ENCODE data around the gene IL17RC.
"Not testable (repeated sequence)": the region's sequence is repeated elsewhere in the genome, so short reads cannot be mapped to it uniquely, and the experiment has no call there.

The IL17RC gene

DNA sequence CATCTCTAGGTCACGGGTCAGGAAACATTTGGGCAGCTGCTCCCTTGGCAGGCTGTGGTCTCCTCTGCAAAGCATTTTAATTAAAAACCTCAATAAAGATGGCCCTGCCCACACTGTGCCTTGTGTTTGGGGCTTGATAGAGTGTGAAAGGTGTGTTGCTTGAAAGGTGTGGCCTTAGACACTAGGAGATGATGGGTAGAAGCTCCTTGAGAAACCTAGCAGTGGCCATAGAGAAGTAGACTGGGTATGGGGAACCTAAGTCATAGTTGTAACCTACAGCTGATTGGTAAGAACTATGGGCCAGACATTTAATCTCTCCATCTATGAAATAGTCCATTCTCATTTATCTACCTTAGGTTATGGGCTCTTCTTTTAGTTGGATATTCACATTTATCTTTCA is 23.2 kb upstream of the IL17RC start:
- DNase-seq, result no peak

DNA sequence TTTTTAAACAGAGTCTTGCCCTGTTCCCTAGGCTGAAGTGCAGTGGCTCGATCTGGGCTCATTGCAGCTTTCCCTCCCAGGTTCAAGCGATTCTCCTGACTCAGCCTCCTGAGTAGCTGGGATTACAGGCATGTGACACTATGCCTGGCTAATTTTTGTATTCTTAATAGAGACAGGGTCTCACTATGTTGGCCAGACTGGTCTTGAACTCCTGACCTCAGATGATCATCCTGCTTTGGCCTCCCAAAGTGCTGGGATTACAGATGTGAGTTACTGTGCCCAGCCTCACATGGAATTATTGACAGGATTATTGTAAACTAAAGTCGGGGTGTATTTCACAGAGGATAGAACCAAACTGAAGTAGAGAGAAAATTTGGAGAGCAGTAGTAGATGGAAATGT is 21.2 kb upstream of the IL17RC start:
- DNase-seq, result not testable (repeated sequence)

DNA sequence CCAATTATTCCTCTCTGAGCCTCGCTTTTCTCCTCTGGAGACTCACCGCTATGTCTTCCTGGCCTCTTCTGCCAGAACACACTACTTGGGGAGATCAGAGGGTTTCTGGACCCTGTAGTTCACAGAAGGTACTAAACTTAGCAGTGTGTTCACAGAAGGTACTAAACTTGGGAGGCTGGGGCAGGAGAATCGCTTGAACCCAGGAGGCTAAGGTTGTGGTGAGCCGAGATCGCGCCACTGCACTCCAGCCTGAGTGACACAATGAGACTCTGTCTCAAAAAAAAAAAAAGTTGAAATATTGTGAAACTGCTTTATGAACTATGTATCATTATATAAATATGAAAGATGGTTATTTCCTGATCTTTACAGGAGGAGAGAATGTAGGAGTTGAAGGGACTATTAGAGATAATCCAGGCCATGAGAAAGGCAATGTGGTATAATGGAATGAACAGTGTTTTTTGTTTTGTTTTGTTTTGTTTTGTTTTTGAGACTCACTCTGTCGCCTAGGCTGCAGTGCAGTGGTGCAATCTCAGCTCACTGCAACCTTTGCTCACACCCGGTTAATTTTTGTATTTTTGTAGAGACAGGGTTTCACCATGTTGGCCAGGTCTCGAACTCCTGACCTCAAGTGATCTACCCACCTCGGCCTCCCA is 20.0 kb upstream of the IL17RC start:
- DNase-seq, result not testable (repeated sequence)

DNA sequence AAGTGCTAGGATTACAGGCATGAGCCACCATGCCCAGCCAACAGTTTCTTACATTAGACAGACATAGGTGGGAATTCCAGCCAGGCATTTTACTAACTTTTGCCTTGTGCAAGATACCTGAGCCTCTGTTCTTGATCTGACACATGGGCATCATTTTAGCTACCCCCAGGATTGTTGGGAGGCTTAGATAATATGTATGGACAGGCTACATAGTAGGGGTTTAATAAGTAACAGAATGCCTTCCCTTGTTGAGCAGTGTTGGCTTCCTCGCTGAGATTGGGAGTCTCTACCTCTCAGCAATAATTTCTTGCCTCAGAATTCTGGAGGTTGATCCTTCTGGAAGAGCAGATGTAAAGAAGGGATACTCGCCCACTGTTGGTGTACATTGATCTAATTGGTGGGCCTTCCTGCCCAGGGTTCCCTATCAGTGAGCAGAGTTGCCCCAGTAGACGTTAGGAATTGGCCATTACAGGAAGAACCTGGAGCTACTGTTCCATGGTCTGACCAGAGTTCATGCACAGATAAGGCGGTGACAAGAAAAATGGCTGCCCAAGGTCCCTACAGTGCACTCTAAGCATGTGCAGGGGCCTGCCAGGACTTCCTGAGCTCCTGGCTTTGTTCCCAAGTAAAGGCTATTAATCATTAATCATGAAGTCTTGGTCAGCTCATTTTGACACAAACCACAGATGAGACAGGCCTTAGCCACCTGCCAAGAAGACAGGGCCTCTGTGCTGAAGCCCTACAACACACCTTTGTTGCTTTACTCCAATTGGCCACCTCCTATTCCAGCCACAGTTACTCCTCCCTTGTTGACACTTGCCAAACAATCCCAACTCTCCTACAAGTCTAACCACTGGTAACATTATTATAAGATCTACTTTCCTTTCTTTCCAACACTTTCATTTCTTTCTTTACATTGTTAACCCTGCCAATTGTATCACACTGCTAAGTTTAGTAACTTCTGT is 19.2 kb upstream of the IL17RC start:
- DNase-seq, result no peak

DNA sequence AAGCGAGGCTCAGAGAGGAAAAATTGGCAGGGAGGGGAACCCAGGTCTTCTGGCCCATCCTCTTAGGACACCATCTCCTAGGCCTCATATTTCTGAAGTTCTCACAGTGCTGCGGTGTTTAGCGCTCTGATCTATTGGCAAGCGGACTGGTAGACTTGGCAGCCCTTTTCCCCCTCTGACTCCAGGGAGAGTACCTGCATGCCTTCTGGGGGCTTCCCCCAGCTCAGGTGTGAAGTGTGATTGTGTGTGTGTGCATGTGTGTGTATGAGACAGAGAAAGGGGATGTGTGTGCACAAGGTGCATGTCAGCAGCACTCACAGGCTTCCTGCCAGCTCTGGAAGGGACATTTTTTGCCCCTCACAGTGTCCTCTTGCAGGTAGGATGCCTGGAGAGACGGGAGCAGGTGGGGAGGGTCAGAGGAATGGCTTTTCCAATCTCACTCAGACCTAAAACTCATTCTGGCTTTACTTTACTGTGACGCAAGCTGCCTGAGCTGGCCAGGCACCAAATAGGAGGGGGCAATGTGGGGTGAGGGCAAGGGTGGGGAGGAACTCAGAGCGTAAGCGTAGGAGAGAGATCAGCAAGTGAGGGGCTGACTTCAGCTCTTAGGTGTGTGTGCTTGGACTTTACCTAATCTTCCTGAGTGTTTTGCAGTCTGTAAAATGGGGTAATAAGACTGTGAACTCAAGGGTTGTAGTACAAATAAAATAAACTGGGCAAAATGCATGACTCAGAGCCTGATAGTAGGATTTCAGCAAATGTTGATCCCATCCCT is 18.2 kb upstream of the IL17RC start:
- DNase-seq, result no peak

DNA sequence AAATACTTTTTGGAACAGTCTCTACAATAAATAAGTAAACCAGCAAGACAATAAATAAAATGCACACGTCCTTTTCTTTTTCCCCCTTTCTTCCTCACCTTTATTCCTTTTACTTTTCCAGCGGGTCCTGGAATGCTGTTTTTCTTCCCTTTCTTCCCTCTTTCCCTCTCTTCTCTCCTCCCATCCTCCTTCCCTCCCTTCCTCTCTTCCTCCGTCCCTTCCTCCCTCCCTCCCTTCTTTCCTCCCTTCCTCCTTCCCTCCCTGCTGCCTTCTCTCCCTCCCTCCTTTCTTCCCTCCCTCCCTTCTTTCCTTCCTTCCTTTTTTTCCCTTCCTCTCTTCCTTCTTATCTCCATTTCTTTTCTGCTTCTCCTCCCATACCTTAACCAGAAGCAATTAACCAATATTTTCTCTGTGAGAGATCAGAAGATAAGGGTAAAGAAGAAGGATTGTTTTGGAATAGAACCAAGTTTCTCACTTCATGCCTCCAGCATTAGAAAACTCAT is 17.6 kb upstream of the IL17RC start:
- DNase-seq, result no peak

DNA sequence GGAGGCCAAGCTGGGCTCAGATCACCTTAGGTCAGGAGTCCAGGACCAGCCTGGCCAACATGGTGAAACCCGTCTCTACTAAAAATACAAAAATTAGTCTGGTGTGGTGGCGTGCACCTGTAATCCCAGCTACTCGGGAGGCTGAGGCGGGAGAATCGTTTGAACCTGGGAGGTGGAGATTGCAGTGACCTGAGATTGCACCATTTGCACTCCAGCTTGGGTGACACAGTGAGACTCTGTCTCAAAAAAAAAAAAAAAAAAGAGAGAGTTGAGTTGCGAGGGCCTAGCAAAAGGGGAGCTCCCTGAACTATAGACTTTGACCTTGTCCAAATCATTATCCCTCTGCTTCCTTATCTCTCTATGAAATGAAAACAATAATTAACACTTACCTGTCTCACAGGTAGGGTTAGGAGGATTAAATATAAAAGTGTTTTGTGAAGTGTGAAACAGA is 15.9 kb upstream of the IL17RC start:
- not testable (repeated sequence) for DNase-seq

DNA sequence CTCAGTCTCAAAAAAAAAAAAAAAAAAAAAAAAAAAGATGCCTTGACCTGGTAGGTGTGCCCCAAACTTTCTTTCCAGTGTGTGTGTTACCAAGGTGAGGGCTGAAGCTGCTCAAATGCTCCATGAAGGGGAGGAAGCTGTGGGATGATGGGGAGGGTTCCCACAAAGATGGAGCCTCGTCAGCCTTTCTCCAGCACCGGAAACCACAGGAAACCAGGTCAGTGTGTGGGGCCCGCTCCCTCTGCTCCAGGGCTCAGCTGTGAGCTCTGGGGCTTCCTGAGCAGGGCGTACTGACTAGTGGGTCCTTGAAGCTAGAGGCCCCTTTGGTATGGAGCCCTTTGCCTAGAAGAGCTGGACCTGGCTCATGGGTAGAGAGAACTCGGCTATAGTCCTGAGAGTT is 14.9 kb upstream of the IL17RC start:
- no peak for DNase-seq

DNA sequence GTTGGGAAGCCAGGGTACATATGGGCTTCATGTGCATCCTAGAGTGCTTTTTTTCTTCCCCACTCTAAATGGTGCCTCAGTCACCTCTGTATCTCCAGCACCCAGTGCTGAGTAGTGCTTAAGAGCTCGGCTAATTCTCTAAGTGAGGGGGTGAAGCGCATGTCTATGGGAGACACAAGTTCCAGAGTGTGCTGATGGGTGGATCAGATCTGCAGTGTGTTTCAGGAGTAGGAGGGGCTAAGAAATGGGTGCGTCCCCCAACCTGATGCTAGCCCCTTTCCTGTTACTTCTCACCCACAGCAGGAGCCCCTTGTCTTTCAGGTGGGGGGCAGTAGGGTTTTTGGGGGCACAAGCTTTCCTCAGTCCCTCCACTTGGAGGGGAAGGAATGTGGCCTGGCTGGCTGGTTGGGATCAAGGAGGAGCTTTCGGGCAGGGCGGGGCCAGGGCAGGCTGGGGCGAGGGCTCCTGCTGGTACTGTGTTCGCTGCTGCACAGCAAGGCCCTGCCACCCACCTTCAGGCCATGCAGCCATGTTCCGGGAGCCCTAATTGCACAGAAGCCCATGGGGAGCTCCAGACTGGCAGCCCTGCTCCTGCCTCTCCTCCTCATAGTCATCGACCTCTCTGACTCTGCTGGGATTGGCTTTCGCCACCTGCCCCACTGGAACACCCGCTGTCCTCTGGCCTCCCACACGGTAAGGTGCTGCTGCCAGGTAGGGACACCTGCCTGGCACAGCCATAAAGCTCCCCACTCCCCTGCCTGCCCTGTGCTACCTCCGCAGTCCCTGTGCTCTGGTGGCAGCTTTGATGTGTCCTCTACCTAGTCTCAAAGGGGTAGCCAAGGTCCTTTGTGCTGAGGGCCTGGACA is 14.3 kb upstream of the IL17RC start, which contains the start of gene IL17RE:
Gene IL17RE (plus strand): TSS at position 477 of the 866 bp plus-strand sequence. CDS start 85 bp downstream, at position 562.
- DNase-seq, result no peak

DNA sequence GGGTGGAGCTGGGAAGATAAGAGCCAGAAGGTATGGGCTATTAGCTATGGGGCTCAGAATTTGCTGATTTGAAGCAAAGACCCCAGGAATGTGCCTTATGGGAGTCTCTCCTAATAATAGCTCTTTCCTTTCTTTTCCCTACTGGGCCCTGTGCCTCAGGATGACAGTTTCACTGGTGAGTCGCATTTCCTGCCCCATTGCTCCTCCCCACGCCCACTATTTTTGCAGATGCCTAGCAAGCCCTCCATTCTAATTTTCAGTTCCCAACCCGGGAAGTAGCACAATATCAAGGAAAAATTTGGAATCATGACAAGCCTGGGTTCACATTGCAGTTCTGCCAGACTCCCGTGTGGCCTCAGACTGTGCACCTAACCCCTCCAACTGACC is 13.7 kb upstream of the IL17RC start:
- DNase-seq, result no peak

DNA sequence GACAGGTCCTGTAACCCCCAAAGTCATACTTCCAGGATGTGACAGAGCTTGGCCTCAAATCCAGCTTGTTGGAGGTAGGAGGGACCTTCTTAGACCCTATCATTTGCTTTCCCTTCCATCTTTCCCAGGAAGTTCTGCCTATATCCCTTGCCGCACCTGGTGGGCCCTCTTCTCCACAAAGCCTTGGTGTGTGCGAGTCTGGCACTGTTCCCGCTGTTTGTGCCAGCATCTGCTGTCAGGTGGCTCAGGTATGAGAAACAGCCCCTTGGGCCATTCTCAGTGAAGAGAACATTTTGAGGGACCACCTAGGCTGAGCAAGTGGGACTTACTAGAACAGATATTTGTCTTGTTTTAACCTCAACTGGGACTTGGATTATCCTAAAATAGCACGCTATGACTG is 13.0 kb upstream of the IL17RC start:
- no peak for DNase-seq

DNA sequence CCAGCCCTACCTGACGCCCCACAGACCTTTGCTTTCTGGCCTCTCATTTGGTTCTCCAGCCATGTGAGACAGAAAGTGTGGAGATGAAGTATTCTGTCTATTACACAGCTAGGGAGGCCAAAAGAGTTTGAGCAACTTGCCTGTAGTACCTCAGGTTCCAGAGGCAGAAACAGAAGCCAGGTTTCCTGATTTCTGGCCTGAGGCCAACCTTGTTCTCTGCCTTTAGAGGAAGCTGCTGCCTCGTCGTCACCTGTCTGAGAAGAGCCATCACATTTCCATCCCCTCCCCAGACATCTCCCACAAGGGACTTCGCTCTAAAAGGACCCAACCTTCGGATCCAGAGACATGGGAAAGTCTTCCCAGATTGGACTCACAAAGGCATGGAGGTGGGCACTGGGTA is 10.4 kb upstream of the IL17RC start:
- no peak for DNase-seq

DNA sequence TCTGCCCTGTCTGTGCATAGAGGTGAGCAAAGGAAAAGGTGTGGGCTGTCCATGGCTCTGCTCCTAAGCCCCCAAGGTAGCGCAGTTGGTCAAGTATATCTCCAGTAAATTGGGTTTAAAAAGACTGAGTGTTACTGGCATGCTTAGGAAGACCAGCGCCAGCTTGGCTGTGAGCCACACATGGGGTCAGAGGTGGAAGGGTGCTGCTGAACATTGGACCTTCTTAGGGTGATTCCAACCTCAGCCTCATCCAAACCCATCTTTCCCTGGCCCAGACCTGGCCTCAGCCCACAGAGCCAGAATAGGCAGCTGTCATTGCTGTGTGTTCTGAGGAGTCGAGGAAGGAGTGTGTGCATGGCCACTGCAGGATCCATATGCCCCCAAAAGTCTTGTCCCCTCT is 8.6 kb upstream of the IL17RC start:
- DNase-seq, result no peak

DNA sequence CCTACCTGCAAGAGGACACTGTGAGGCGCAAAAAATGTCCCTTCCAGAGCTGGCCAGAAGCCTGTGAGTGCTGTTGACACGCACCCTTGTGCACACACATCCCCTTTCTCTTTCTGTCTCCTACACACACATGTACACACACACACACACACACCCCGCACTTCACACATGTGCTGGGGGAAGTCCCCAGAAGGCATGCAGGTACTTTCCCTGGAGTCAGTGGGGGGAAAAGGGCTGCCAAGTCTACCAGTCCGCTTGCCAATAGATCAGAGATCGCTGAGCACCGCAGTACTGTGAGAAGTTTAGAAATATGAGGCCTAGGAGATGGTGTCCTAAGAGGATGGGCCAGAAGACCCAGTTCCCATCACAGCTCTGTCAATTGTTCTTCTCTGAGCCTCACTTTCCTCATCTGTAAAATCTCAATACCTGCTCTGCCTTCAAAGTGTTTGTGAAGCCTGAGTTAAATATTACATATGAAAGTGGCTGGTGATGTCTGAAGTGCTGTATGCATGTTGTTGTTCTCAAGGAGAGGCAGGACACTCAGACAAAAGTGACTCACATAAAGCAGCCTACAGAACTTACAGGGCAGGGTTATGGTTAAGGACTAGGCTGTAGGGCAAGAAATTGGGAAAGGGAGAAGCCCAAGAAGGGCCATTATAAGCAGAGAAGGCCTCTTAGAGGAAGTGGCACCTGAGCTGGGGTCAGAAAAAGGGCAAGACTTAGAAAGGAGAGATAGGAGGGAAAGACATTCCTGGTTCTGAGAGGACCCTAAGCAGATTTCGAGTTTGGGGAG is 7.5 kb upstream of the IL17RC start:
- no peak for DNase-seq

DNA sequence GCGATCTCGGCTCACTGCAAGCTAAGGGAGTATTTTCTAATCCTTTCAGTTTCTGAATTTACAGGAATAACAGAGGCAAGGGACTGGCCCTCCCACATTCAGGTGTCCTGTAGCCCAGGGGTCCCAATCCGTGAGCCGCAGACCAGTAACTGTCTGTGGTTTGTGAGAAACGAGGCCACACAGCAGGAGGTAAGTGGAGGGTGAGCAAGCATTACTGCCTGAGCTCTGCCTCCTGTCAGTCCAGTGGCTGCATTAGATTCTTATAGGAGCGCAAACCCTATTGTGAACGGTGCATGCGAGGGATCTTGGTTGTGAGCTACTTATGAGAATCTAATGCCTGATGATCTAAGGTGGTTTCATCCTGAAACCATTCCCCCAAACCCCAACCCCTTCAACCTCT is 5.0 kb upstream of the IL17RC start:
- no peak for DNase-seq

DNA sequence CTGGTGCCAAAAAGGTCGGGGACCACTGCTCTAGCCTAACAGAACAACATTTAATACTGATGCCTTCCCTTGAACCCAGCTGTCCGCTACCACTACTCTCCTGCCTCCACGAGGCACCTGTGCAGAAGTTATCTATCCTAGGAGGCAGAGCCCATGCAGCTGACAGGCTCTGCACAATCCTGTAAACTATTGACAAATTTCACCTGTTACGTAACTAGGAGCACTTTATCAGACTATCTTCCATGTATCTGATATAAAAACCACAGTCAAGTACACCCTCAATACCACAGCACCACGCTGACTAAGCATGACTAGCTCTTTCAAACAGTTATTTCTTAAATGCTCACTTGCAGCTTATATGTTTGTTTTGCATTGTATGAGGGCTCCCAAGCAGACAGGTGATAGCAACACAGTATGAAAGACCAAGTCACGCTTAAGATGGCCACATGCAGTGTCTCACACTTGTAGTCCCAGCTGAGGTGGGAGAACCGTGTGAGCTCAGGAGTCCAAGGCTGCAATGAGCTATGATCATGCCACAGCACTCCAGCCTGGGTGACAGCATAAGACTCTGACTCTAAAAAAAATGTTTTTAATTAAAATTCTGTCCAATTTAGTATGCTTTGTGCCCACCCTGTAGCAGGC is 4.5 kb upstream of the IL17RC start:
- DNase-seq, result no peak

DNA sequence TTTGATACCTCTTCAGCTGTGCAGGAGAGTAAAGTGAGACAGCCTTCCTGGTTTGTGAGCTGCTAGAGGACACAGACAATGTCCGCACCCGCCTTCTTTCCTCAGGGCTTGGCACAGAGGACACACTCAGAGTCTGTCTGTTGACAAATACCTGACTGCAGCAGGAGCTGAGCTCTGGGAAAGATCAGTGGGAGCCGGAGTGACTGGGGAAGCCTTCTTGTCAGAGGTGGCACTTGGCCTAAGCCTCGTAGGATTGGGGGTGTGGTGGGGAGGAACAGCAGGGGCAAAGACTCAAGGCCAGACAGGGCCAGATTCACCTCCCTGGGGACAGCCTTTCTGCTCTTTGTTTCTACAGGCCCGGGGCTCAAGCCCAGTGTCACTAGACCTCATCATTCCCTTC is 3.3 kb upstream of the IL17RC start:
- DNase-seq, result no peak

DNA sequence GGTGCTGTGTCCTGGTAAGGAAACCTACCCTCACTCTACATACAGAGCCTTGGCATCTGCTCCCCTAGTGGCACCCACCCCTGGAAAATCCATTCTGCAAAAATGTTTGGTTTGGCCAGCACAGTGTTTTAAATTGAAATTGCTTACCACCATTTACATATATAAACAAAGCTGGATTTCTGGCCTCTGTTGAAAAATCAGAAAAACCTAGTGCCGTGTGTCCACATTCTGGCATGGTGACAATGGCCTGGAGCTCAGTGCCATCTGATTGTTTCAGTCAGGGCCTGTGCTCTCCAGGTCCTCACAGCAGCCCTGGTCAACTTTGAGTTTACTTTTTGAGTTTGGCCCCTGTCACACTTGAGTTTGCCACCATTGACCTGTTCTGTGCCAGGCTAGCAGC is 2.9 kb upstream of the IL17RC start:
- no peak for DNase-seq

DNA sequence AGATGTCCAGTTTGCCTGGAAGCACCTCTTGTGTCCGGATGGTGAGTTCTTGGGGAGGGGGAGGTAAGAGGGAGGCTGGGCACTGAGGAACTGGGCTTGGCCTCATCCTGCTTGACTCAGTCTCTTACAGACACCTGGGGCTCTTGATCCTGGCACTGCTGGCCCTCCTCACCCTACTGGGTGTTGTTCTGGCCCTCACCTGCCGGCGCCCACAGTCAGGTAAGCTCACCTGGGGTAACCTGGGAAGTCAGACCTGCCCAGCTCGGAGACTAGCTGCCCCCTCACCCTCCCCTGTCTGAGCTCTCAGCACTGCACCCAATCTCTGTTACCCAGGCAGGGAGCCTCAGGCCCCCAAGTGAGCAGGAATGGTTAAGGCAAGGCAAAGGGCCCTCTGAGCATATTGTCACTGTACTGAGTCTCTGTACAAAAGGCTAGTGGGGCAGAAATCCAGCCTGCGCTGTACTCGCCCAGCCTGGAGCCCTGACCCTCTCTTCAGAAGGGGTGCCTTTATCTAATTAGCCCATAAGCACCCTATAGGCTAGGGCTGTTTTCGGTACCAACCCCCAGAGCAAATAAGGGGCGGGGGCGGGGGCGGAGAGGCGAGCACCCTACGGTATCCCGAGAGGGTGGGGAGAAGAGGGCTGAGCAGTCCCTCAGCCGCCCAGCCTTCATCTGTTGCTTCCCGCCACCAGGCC is 2.2 kb upstream of the IL17RC start:
- DNase-seq, result no peak
